C4-2B (cell line): ENCODE data around the gene CCNY.

Experiments used
- ZFX ChIP-seq: fragments of 450-650 bp; IDR thresholded peaks from 2 replicates; pipeline ENCODE4 v1.6.1; 2017
- TF ChIP-seq, protein P1 (sequence below): fragments of 450-650 bp; conservative IDR thresholded peaks from 2 replicates; pipeline ENCODE4 v1.5.1; 2017; ENCODE audit warnings: mild to moderate bottlenecking

DNA sequence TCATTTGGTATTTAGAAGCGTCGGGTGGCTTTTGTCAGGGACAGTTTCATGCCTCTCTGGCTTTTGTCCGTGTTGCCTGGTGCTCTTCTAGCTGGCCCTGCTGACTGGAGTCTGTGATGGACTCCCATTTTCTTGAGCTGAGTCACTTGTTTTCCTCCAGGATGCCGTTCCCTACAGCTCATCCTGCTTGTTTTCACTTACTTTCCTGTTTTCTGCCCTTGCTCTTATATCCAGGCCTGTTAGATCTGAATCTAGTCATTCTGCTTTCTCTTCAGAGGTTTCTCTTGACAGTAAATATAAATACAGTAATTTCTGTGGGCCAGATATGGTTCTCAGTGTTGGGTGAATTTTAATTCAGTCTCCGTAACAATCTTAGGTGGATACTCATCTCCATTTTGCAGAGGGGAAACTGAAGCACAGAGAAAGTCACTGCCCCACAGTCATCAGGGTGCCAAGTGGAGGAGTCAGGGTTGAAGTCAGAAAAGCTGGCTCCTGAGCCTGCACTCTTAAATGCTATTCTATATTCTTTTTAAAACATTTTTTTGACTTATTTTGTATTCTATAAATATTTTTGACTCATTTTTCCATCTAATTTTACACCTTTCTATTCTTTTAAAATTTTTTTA, 85.4 kb downstream of the CCNY start:
- TF ChIP-seq, protein P1, sequence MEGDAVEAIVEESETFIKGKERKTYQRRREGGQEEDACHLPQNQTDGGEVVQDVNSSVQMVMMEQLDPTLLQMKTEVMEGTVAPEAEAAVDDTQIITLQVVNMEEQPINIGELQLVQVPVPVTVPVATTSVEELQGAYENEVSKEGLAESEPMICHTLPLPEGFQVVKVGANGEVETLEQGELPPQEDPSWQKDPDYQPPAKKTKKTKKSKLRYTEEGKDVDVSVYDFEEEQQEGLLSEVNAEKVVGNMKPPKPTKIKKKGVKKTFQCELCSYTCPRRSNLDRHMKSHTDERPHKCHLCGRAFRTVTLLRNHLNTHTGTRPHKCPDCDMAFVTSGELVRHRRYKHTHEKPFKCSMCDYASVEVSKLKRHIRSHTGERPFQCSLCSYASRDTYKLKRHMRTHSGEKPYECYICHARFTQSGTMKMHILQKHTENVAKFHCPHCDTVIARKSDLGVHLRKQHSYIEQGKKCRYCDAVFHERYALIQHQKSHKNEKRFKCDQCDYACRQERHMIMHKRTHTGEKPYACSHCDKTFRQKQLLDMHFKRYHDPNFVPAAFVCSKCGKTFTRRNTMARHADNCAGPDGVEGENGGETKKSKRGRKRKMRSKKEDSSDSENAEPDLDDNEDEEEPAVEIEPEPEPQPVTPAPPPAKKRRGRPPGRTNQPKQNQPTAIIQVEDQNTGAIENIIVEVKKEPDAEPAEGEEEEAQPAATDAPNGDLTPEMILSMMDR: no peak
- TF ChIP-seq ZFX: no peak
